GM18519 (cell line): ENCODE measurements around the gene ARHGAP21.

Experiments used
- ATAC-seq: cut with Tn5 transposase; IDR thresholded peaks from one replicate; pipeline ENCODE4 v1.9.1; 2021; ENCODE audit warnings: mild to moderate bottlenecking, moderate library complexity; ENCODE audit not compliant: unreplicated experiment, low FRiP score

ARHGAP21 gene

DNA sequence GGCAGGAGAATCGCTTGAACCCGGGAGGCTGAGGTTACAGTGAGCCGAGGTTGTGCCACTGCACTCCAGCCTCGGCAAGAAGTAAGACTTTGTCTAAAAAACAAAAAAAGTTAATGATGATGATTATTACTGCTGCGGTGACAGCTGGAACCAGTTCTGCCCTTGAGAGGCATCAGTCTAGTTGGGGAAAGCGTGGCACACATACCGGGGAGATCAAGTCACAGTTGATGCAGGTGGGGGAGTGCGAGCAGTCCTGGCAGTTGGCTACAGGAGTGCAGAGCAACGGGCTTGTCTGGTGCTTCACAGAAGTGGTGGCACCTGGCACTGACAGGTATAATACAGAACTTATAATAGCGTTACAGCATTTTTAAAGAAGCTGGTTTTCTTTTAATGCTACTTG lies 173.0 kb downstream of the ARHGAP21 start:
- no peak for ATAC-seq

- no peak for ATAC-seq
These were observed 178.1 kb downstream of the ARHGAP21 start for GRCh38 chr10:24545585-24545984.

DNA sequence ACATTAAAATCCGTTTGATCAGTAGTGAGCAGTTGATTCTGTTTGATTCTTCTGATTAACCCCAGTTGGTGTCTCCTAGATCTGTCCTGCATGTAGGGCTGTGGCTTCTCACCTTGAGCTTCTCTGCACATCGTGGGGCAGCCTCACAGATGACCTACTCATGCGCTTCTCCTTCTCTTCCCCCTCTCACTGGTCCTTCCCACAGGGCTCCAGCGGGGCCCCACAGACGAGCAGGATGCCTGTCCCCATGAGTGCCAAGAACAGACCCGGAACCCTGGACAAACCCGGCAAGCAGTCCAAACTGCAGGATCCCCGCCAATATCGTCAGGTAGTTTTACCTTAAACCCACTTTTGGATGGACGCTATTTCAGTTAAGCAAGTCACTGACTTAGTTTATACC lies 178.9 kb downstream of the ARHGAP21 start:
- no peak for ATAC-seq

- no peak for ATAC-seq
These were observed 181.1 kb downstream of the ARHGAP21 start for GRCh38 chr10:24542314-24543270.

DNA sequence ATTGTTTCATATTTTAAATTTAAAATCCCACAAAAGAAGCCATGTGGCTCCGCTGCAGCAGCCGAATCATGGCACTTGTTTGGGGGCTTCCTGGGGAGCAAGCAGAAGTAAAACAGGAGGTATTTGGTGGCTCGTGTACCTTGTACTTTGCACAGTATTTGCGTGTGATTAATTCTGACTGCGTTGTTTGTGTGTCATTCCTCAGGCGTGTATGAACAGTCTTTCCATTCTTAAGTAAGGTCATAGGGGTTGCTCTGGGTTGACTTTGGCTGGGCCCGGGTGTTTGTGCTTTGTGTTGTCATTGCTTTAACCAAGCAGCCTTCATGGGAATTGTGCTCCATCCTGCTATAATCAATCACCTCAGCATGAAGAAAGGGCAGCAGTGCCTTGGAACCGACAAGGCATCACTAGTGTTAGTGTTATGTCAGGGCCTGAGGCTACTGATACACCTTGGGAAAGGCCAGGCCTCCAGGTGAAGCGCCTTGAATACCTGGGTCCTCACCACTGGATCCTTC lies 182.4 kb downstream of the ARHGAP21 start:
- ATAC-seq, result no peak

DNA sequence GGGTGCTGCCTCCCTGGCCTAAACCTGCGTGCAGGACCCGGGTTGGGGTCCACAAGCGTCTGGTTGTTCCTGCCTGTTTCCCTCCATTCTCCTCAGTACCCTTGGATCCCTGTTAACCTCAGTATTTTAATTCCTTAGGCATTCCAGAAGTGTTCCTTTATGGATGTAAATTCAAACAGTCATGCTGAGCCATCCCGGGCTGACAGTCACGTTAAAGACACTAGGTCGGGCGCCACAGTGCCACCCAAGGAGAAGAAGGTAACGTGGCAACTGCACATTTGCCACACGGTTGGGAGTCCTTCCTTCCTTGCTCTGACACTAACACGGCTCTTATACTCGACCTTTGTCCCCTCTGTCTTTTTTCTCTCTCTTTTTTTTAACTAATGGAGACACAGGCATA lies 187.1 kb downstream of the ARHGAP21 start:
- no peak for ATAC-seq

- ATAC-seq, result no peak
These were observed 189.7 kb downstream of the ARHGAP21 start for GRCh38 chr10:24533981-24534380.
